Amniotic stem cell (primary cell): ENCODE data around the gene VPS39.

Source experiments
- DNase-seq: peaks from one replicate; lab custom pipeline; 2025; lab: John Stamatoyannopoulos, UW

Gene VPS39

GRCh38 chr15:42128476-42128875 is 79.6 kb downstream of the VPS39 start:
- no peak for DNase-seq

DNA sequence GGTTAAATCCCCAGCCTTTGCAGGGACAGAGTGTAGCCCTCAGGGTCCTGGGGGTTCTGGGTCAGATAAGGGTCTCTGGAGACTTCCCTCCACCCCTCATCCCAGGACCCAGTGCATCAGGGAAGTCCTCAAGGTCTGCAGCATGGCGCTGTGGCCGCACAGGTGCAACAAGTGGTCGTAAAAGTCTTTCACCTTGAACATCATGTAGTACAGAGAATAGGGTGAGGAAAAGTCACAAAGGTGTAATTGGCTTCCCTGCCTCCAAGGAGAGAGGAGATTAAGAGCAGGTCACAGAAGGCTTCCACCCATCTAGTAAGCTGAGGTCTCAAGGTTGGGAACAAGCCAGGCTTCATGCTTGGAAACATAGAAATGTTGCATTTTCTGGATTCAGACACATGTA is 84.6 kb downstream of the VPS39 start:
- DNase-seq = no peak

GRCh38 chr15:42121682-42122081 is 86.4 kb downstream of the VPS39 start:
- no peak for DNase-seq

GRCh38 chr15:42121021-42121420 is 87.1 kb downstream of the VPS39 start:
- DNase-seq = no peak

GRCh38 chr15:42120285-42120684 is 87.8 kb downstream of the VPS39 start:
- DNase-seq = no peak

DNA sequence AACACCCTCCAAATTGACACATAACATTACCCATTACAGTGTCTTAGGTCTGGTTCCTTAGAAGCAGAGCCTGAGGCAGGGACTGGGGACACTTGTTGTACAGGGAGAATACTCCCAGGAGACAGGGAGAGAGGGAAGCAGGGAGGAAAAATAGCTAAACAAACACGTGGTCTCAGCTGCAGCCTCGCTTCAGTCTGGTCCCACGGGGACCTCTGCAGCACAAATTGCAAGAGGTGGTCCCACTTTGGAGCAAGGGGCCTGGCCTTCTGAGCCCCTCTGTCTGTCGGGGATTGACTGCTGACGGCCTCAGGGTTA is 88.7 kb downstream of the VPS39 start:
- DNase-seq = no peak

- no peak for DNase-seq
Measured at GRCh38 chr15:42118650-42119445, 89.3 kb downstream of the VPS39 start.

DNA sequence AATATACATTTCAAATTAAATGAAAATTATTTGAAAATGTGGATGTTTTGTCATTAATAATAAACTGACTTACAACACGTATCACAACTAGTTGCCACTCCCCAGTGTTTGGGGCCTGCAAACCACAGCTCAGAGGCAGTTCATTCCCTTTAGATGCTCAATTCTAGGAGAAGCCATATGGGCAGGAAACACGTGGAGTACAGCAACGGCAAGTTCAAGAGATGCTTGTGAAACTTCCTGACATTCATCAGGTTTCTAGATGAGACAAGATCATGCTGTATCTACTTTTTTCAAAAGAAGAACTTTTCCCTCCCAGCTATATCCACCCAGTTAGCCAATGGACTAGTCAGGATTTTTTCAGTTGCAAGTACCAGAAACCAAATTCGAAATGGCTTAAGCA is 96.2 kb downstream of the VPS39 start:
- no peak for DNase-seq

GRCh38 chr15:42110367-42110766 is 97.7 kb downstream of the VPS39 start:
- DNase-seq = no peak

- DNase-seq = no peak
Measured at GRCh38 chr15:42108806-42109205, 99.3 kb downstream of the VPS39 start.
